H1 (cell line): ENCODE results near the gene DUSP2. TPM values are rescaled to one million over a fixed set of nuclear protein-coding genes. Genes with fewer than 3 reads are reported as not detected.

Experiments
- CTCF ChIA-PET: fragments of 300-600 bp; sonication (Branson Sonifier 250); formaldehyde crosslinking; loops from one replicate; lab custom pipeline; 2021; ENCODE audit not compliant: partially characterized antibody; lab: Charles Lee
- POLR2A ChIA-PET: fragments of 300-600 bp; sonication (Branson Sonifier 250); formaldehyde crosslinking; loops from one replicate; lab custom pipeline; 2021; ENCODE audit warnings: inconsistent platforms; ENCODE audit not compliant: partially characterized antibody; lab: Charles Lee
- DNase-seq, 2 experiments: peaks; one replicate each; pipeline versions ENCODE4 v3.0.0 to v3.0.0-alpha.2; 2010 to 2022; ENCODE audit warnings: low spot score in 2 of 2, low read depth in 1 of 2, mixed read lengths in 1 of 2
- FAIRE-seq: peaks from 2 replicates; lab custom pipeline; 2011; peaks lifted over from hg19 to GRCh38; lab: Jason Lieb, UNC
- H2AFZ ChIP-seq: 2 replicates; pipeline ENCODE4 v1.8.1; 2012; ENCODE audit warnings: low read length, inconsistent platforms
- H2AK5ac ChIP-seq: 2 replicates; pipeline ENCODE4 v1.6.1; 2013; ENCODE audit warnings: low read depth, low read length
- H2BK120ac ChIP-seq: replicated peaks from 2 replicates; pipeline ENCODE3; 2013; ENCODE audit warnings: low read depth, low read length, inconsistent platforms
- H2BK12ac ChIP-seq: 2 replicates; pipeline ENCODE4 v1.6.1; 2013; ENCODE audit warnings: low read depth, low read length
- H2BK15ac ChIP-seq: 2 replicates; pipeline ENCODE4 v1.6.1; 2013; ENCODE audit warnings: low read length
- H2BK20ac ChIP-seq: 2 replicates; pipeline ENCODE4 v1.6.1; 2013; ENCODE audit warnings: low read length
- H2BK5ac ChIP-seq: 2 replicates; pipeline ENCODE4 v1.6.1; 2013; ENCODE audit warnings: low read depth, low read length
- H3K14ac ChIP-seq: 2 replicates; pipeline ENCODE4 v1.6.1; 2013; ENCODE audit warnings: inconsistent platforms; ENCODE audit not compliant: insufficient read length
- H3K18ac ChIP-seq: 2 replicates; pipeline ENCODE4 v1.6.1; 2013; ENCODE audit warnings: low read length; ENCODE audit errors: extremely low read depth
- H3K23ac ChIP-seq: 2 replicates; pipeline ENCODE4 v1.6.1; 2013; ENCODE audit warnings: inconsistent platforms; ENCODE audit not compliant: insufficient read length
- H3K23me2 ChIP-seq: 2 replicates; pipeline ENCODE4 v1.6.1; 2013; ENCODE audit warnings: low read depth, low read length
- H3K27ac ChIP-seq: 2 replicates; pipeline ENCODE4 v1.6.1; 2011; ENCODE audit warnings: low read depth, low read length, inconsistent platforms
- H3K27me3 ChIP-seq, 4 experiments: replicated peaks in 1 of 4; 1 replicate in 1 of 4; 2 replicates in 3 of 4; pipeline versions ENCODE4 v1.6.1 to v1.8.1; 2011 to 2013; ENCODE audit warnings: low read length in 3 of 4, mild to moderate bottlenecking in 3 of 4, inconsistent platforms in 2 of 4, mixed read lengths in 2 of 4, moderate library complexity in 1 of 4; ENCODE audit not compliant: control insufficient read depth in 3 of 4, insufficient read depth in 3 of 4; ENCODE audit errors: extremely low read depth in 1 of 4
- H3K36me3 ChIP-seq, 4 experiments: 2 replicates each; pipeline versions ENCODE4 v1.6.1 to v1.8.1; 2011 to 2013; ENCODE audit warnings: mild to moderate bottlenecking in 4 of 4, low read length in 3 of 4, moderate library complexity in 2 of 4, control low read depth in 1 of 4, inconsistent platforms in 1 of 4; ENCODE audit not compliant: insufficient read depth in 4 of 4, control insufficient read depth in 2 of 4
- H3K4ac ChIP-seq: replicated peaks from 2 replicates; pipeline ENCODE3; 2013; ENCODE audit warnings: low read length, low read depth, mixed read lengths, inconsistent platforms; ENCODE audit not compliant: insufficient read length
- H3K4me1 ChIP-seq, 4 experiments: replicated peaks in 1 of 4; 1 replicate in 1 of 4; 2 replicates in 3 of 4; pipeline versions ENCODE4 v1.6.1 to v1.8.1; 2011 to 2013; ENCODE audit warnings: low read length in 3 of 4, inconsistent platforms in 2 of 4, mixed read lengths in 1 of 4; ENCODE audit not compliant: insufficient read depth in 4 of 4, control insufficient read depth in 3 of 4
- H3K4me2 ChIP-seq, 2 experiments: 2 replicates each; pipeline versions ENCODE4 v1.6.1 to v1.8.1; 2011 to 2013; ENCODE audit warnings: low read depth in 2 of 2, low read length in 2 of 2, control low read depth in 1 of 2, inconsistent platforms in 1 of 2, mild to moderate bottlenecking in 1 of 2; ENCODE audit not compliant: insufficient read depth in 1 of 2
- H3K4me3 ChIP-seq, 4 experiments: fragments of 200-600, 300-600 bp in 1 of 4; sonication (generic), shearing (Covaris generic), sonication (Bioruptor Twin) in 1 of 4; 2 replicates each; pipeline versions ENCODE4 v1.5.1 to v1.8.1; 2011 to 2016; ENCODE audit warnings: low read length in 4 of 4, low read depth in 3 of 4, control low read depth in 2 of 4, inconsistent platforms in 2 of 4, mild to moderate bottlenecking in 2 of 4, mixed read lengths in 1 of 4, moderate library complexity in 1 of 4; ENCODE audit not compliant: insufficient read depth in 2 of 4; ENCODE audit errors: extremely low read depth in 1 of 4
- H3K56ac ChIP-seq: replicated peaks from 2 replicates; pipeline ENCODE3; 2013; ENCODE audit warnings: low read depth, mild to moderate bottlenecking, mixed read lengths, low read length, inconsistent platforms; ENCODE audit not compliant: insufficient read length
- H3K79me1 ChIP-seq: 2 replicates; pipeline ENCODE4 v1.6.1; 2013; ENCODE audit warnings: low read depth, low read length, control low read depth
- H3K79me2 ChIP-seq, 2 experiments: 2 replicates each; pipeline versions ENCODE4 v1.6.1 to v1.8.1; 2012 to 2013; ENCODE audit warnings: low read length in 2 of 2, mild to moderate bottlenecking in 2 of 2, inconsistent platforms in 1 of 2; ENCODE audit not compliant: insufficient read depth in 2 of 2, control insufficient read depth in 1 of 2
- H3K9ac ChIP-seq, 4 experiments: replicated peaks in 1 of 4; 1 replicate in 1 of 4; 2 replicates in 3 of 4; pipeline versions ENCODE4 v1.6.1 to v1.8.1; 2011 to 2013; ENCODE audit warnings: low read depth in 3 of 4, low read length in 3 of 4, control low read depth in 2 of 4, mild to moderate bottlenecking in 2 of 4, moderate library complexity in 2 of 4, inconsistent platforms in 1 of 4; ENCODE audit errors: extremely low read depth in 1 of 4
- H3K9me3 ChIP-seq, 2 experiments: 2 replicates each; pipeline versions ENCODE4 v1.6.1 to v1.8.1; 2012 to 2013; ENCODE audit warnings: mild to moderate bottlenecking in 2 of 2, moderate library complexity in 2 of 2, control low read depth in 1 of 2, inconsistent platforms in 1 of 2, low read depth in 1 of 2, low read length in 1 of 2, mixed read lengths in 1 of 2; ENCODE audit not compliant: insufficient read depth in 2 of 2
- H4K20me1 ChIP-seq, 2 experiments: replicated peaks in 1 of 2; 2 replicates each; pipeline versions ENCODE3 to v1.8.1; 2011 to 2013; ENCODE audit warnings: inconsistent platforms in 2 of 2, low read length in 2 of 2, mild to moderate bottlenecking in 1 of 2; ENCODE audit not compliant: insufficient read depth in 2 of 2, control insufficient read depth in 1 of 2
- H4K5ac ChIP-seq: 2 replicates; pipeline ENCODE4 v1.6.1; 2013; ENCODE audit warnings: low read length, low read depth, mixed read lengths, inconsistent platforms; ENCODE audit not compliant: insufficient read length
- H4K8ac ChIP-seq: 2 replicates; pipeline ENCODE4 v1.8.0; 2013; ENCODE audit warnings: mild to moderate bottlenecking, moderate library complexity, low read length, inconsistent platforms; ENCODE audit not compliant: insufficient read depth; ENCODE audit errors: extremely low read depth
- H4K91ac ChIP-seq: replicated peaks from 2 replicates; pipeline ENCODE3; 2013; ENCODE audit warnings: low read length, mixed read lengths, inconsistent platforms; ENCODE audit not compliant: insufficient read length
- BCL11A ChIP-seq, 2 experiments: IDR thresholded peaks; one replicate each; pipeline ENCODE4 v1.6.1; 2011; ENCODE audit warnings: low read depth in 2 of 2, low read length in 2 of 2, mild to moderate bottlenecking in 2 of 2
- FOSL1 ChIP-seq: IDR thresholded peaks from 2 replicates; pipeline ENCODE4 v1.6.1; 2011; ENCODE audit warnings: mild to moderate bottlenecking, low read depth, low read length, moderate library complexity; ENCODE audit not compliant: insufficient read depth
- WGBS, 2 experiments: shearing (Covaris generic) in 1 of 2; methylation state at CpG; one replicate each; pipeline versions ENCODE4 v1.1.6 to v1.1.7; 2013 to 2015; ENCODE audit warnings: low lambda C conversion rate in 2 of 2, mixed read lengths in 2 of 2, inconsistent platforms in 1 of 2, low coverage in 1 of 2, missing lambda C conversion rate in 1 of 2; ENCODE audit not compliant: insufficient replicate concordance in 2 of 2, insufficient coverage in 1 of 2, insufficient read length in 1 of 2; ENCODE audit errors: extremely low coverage in 1 of 2, missing lambda C conversion rate in 1 of 2; 5-methylcytosine and 5-hydroxymethylcytosine counted together
- polyA plus RNA-seq, 7 experiments: library from polyadenylated mRNA; depleted of rRNA in 3 of 7; stranded (reverse) in 5 of 7; unstranded in 2 of 7; fragments of >200 nt in 5 of 7; fragments of 200-250 nt in 2 of 7; gene quantifications; 1 replicate in 5 of 7; 2 replicates in 1 of 7; 4 replicates in 1 of 7; pipeline versions ENCODE4 v1.2.1 to v1.2.3, GENCODE V29; 2011 to 2013; ENCODE audit warnings: missing spikeins in 2 of 7, mixed read lengths in 2 of 7
- total RNA-seq: library from RNA; stranded (reverse); fragmentation: NEBNext Ultra II Directional; extraction: Animal tissue kit (Norgen Biotek cat#: 25700); gene quantifications from 2 replicates; pipeline ENCODE4 v1.2.1, GENCODE V29; 2021

Gene DUSP2
- total and polyA plus RNA-seq, 2 of the 8 experiments (the other 6 are each of a cell fraction or from before 2014, with no cell fraction given), result 10.1 to 10.4 TPM

DNA sequence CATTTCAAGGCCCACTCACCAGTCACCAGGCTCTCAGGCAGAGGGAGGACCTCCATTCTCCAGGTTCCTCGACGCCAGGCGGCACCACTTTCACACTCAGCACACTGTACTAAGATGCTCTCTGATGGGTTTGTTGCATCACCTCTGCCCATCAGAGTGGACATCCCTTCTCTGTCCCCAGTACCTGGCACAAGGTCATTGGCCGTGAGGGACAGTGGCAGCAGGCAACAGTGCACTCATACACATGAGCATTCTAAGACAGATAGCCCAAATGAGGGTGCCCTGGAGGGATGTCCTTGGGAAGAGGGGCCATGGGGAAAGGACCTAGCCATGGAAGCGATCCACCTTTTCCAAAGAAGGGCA is 25.9 kb downstream of the DUSP2 start:
- no peak for FAIRE-seq
- POLR2A ChIA-PET, result no interaction called here
- 75% methylated on average over 5 of the region's 5 CpGs; no CpG with 5 or more reads in 1 of the 2 experiments for WGBS, 2 experiments

More for the DNA sequence above, 25.9 kb downstream of the DUSP2 start:
- peaks cover 0 to 32% (median 25%) of the 10 kb centered on the region in 4 experiments; a peak in 5 of 7 replicates for H3K27me3 ChIP-seq
- H2AFZ ChIP-seq, result no peak overlapping the region
- H3K4me3 ChIP-seq, result no peak overlapping the region
- no peaks in the 10 kb centered on the region for H3K79me2 ChIP-seq
- no peak overlapping the region for H3K23ac ChIP-seq
- DNase-seq, result no peak
- no peak overlapping the region for H4K5ac ChIP-seq
- no peak overlapping the region for H3K56ac ChIP-seq
- no peak overlapping the region for H3K4ac ChIP-seq
- no peak overlapping the region; the same call in 1 of the 2 replicates for H3K18ac ChIP-seq
- H2BK5ac ChIP-seq, result no peak overlapping the region
- no peak overlapping the region for H3K27ac ChIP-seq
- no peak overlapping the region for H3K14ac ChIP-seq
- H3K79me1 ChIP-seq, result no peaks in the 10 kb centered on the region
- no peak overlapping the region for H2AK5ac ChIP-seq
- CTCF ChIA-PET, result interaction anchor here (0.9 to 4.0 kb wide), 7 partner anchors 11 to 126 kb away, joined by 3 to 25 read pairs (median 8); no protein-coding TSS in a partner anchor
- 0 out of 2 replicates have a peak overlapping the region, but pooled peaks have one; percentile 27 for H2BK12ac ChIP-seq
- TF ChIP-seq BCL11A (IDR thresholded peaks at IDR 0.05; ENCODE audit: low read depth in 2 of 2, low read length in 2 of 2), result no peak
- TF ChIP-seq FOSL1, result no peak
- H2BK15ac ChIP-seq, result peak overlapping the region; percentile 92; the same call in 1 of the 2 replicates
- H3K4me2 ChIP-seq, result no peak overlapping the region
- H4K20me1 ChIP-seq, result no peaks in the 10 kb centered on the region
- no peak overlapping the region for H4K8ac ChIP-seq
- peaks cover 0 to 19% (median 13%) of the 10 kb centered on the region in 4 experiments; a peak in 6 of 7 replicates for H3K4me1 ChIP-seq
- no peak overlapping the region for H2BK20ac ChIP-seq
- H4K91ac ChIP-seq, result no peak overlapping the region
- no peak overlapping the region for H2BK120ac ChIP-seq
- peaks cover 11% of the 10 kb centered on the region; the same call in 1 of the 2 replicates for H3K23me2 ChIP-seq
- H3K9ac ChIP-seq, result no peak overlapping the region
- no peaks in the 10 kb centered on the region for H3K36me3 ChIP-seq
- peaks cover 0 to 5% of the 10 kb centered on the region in 2 experiments; a peak in 1 of 4 replicates for H3K9me3 ChIP-seq
